Thyroid gland (tissue), 4 donors: ENCODE measurements around the gene KLKB1. TPM values are rescaled to one million over a fixed set of nuclear protein-coding genes. Genes with fewer than 3 reads are reported as not detected.
"Not testable (repeated sequence)": the region's sequence is repeated elsewhere in the genome, so short reads cannot be mapped to it uniquely, and the experiment has no call there.

Experiments used
- DNase-seq, 2 donors: peaks; one replicate each; pipeline ENCODE4 v3.0.0-alpha.2; 2019
- H3K27ac ChIP-seq, 3 donors: fragments of 200-600 bp; sonication (generic); 1 replicate in 2 of 3; 2 replicates in 1 of 3; pipeline ENCODE4 v1.5.1; 2016 to 2019; ENCODE audit warnings: mild to moderate bottlenecking in 1 of 3, moderate library complexity in 1 of 3
- H3K27me3 ChIP-seq: fragments of 200-600 bp; sonication (generic); one replicate; pipeline ENCODE4 v1.5.1; 2019
- H3K36me3 ChIP-seq, 2 donors: fragments of 200-600 bp; sonication (generic); one replicate each; pipeline ENCODE4 v1.5.1; 2016 to 2019
- H3K4me1 ChIP-seq, 2 donors: fragments of 200-600 bp; sonication (generic); one replicate each; pipeline ENCODE4 v1.5.1; 2017 to 2019
- H3K4me3 ChIP-seq, 3 donors: fragments of 200-600 bp; sonication (generic); replicated peaks in 1 of 3; 1 replicate in 2 of 3; 2 replicates in 1 of 3; pipeline ENCODE4 v1.5.1; 2016; ENCODE audit warnings: mild to moderate bottlenecking in 1 of 3
- H3K9me3 ChIP-seq: fragments of 200-600 bp; sonication (generic); one replicate; pipeline ENCODE4 v1.5.1; 2017
- CTCF ChIP-seq, 6 experiments: fragments of 200-600 bp in 3 of 6; fragments of 450-650 bp in 3 of 6; sonication (generic) in 3 of 6; IDR thresholded peaks; one replicate each; pipeline ENCODE4 v1.5.1; 2016 to 2019; ENCODE audit warnings: antibody characterized with exemption in 6 of 6, mild to moderate bottlenecking in 2 of 6, inconsistent platforms in 1 of 6, moderate library complexity in 1 of 6
- POLR2A ChIP-seq, 2 donors: fragments of 450-650 bp; IDR thresholded peaks; one replicate each; pipeline ENCODE4 v1.6.1; 2017; ENCODE audit warnings: antibody characterized with exemption in 2 of 2, mild to moderate bottlenecking in 2 of 2, moderate library complexity in 1 of 2
- WGBS, 2 donors: methylation state at CpG; one replicate each; pipeline ENCODE4 v1.1.5; 2017; 5-methylcytosine and 5-hydroxymethylcytosine counted together
- intact Hi-C: fragments of 100-400 bp; cut with DNase I; formaldehyde crosslinking; loops from one replicate; pipeline ENCODE4 v1.15.1; 2023
- total RNA-seq, 4 donors: library from RNA; depleted of rRNA; stranded (reverse); fragments of >200 nt; gene quantifications; one replicate each; pipeline ENCODE4 v1.2.3, GENCODE V29; 2016

Gene KLKB1
- total RNA-seq, 4 donors from 2014 or later = 1.2 to 11.8 (median 2.3) TPM; not detected in 1

DNA sequence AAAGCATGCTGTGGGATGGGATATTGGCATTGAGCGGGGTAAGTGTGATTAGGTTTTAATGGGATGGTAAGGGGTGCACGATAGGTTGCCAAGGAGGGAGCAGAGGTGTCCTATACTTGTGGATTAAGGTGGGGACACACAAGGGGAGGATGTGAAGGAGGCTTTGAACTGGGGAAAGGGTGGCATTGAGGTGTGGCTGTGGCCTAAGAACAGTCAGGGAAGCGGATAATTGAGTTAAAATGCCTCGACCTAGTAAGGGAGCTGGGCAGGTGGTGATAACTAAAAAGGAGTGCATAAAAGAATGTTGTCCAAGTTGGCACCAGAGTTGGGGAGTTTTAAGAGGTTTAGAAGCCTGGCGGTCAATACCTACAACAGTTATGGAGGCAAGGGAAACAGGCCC is 17.5 kb downstream of the KLKB1 start:
- H3K36me3 ChIP-seq = no peaks in the 10 kb centered on the region
- no peaks in the 10 kb centered on the region for H3K4me1 ChIP-seq
- H3K4me3 ChIP-seq = no peak overlapping the region
- 91 to 93% methylated on average over 5 of the region's 5 CpGs for WGBS, 2 donors
- no peaks in the 10 kb centered on the region for H3K27me3 ChIP-seq
- H3K9me3 ChIP-seq = no peaks in the 10 kb centered on the region
- TF ChIP-seq POLR2A (IDR thresholded peaks at IDR 0.05) (no peak), CTCF (IDR thresholded peaks at IDR 0.05) (no peak)
- intact Hi-C loops = no loop called here
- DNase-seq = no peak
- H3K27ac ChIP-seq = no peak overlapping the region

DNA sequence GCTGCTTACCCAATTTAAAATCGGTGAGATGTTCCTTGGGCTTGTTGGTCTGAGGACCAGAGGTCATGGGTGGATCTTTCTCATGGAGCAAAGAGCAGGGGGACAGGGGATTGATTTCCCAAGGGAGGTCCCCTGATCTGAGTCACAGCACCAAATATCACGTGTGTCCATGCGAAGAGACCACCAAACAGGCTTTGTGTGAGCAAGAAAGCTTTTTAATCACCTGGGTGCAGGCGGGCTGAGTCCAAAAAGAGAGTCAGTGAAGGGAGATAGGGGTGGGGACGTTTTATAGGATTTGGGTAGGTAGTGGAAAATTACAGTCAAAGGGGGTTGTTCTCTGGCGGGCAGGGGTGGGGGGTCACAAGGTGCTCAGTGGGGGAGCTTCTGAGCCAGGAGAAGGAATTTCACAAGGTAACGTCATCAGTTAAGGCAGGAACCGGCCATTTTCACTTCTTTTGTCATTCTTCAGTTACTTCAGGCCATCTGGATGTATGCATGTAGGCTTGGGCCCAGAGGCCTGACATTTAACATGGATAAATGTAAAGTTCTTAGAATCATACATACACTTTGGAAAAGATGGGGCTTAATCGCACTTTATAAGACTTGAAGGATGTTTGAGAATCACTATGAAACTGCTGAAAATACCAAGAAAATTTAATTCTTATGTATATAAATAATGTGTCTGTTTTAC is 19.9 kb downstream of the KLKB1 start:
- H3K36me3 ChIP-seq, H3K4me1 ChIP-seq, H3K27me3 ChIP-seq, intact Hi-C loops, H3K27ac ChIP-seq, H3K9me3 ChIP-seq, H3K4me3 ChIP-seq, DNase-seq: not testable (repeated sequence)
- 85 to 90% methylated on average over 9 of the region's 9 CpGs for WGBS, 2 donors

DNA sequence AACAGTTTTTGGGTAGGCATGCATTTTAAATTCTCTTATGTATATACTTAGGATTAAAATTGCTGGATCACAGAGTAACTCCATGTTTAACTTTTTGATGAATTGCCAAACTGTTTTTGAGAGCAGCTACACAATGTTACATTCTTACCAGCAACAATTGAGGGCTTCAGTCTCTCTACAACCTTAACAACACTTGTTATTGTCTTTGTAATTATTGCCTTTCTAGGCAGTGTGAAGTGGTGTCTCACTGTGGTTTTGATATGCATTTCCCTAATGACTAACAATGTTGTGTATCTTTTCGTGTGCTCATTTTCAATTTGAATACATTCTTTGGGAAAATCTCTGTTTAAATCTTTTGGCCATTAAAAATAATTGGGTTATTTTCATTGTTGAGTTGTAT is 21.3 kb downstream of the KLKB1 start:
- intact Hi-C loops = no loop called here
- H3K4me1 ChIP-seq = no peaks in the 10 kb centered on the region
- H3K36me3 ChIP-seq = no peaks in the 10 kb centered on the region
- H3K4me3 ChIP-seq = no peak overlapping the region
- H3K27me3 ChIP-seq = no peaks in the 10 kb centered on the region
- TF ChIP-seq CTCF (IDR thresholded peaks at IDR 0.05) = no peak
- no peak for TF ChIP-seq POLR2A (IDR thresholded peaks at IDR 0.05)
- H3K9me3 ChIP-seq = no peaks in the 10 kb centered on the region
- 64 to 92% methylated on average over 1 of the region's 1 CpG for WGBS, 2 donors
- DNase-seq = no peak
- no peak overlapping the region for H3K27ac ChIP-seq

DNA sequence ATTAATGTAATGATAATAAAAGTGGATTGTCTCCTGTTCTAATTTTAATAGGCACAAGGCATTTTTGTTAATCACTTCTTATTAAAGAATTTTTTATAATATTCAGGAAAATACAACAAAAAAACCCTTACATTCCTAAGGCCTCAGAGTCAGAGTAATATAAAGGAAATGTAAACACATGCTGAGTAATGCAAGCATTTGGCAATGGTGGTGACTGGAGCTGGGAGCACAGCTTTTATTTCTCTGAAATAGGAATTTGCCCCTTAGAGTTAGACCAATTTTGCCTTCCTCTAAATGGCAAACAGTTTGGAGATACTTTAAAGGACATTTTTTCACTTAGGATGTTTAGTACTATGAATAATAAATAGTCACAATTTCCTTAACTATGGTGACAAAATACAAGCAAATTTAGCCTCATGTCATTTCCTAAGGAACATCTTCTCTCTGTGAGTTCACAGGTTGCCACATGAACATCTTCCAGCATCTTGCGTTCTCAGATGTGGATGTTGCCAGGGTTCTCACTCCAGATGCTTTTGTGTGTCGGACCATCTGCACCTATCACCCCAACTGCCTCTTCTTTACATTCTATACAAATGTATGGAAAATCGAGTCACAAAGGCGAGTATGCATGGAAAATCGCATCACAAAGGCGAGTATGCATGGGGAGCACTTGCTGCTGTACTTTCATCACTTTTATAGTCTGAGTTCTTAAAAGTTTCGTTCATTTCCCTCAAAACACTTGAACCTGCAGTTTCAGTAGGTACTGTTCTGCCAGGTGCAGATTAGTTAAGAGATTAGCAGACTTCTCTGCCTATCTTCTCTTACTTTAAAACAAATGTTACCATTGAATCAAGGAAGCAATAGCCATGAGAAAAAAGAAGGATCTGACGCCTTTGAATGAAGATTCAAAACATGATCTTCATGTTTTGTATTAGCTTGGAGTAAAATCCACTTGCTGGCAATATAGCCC is 22.8 kb downstream of the KLKB1 start:
- H3K27ac ChIP-seq = no peak overlapping the region
- DNase-seq = no peak
- no peaks in the 10 kb centered on the region for H3K4me1 ChIP-seq
- 64 to 70% methylated on average over 8 of the region's 8 CpGs for WGBS, 2 donors
- H3K4me3 ChIP-seq = no peak overlapping the region
- no peaks in the 10 kb centered on the region for H3K36me3 ChIP-seq
- TF ChIP-seq POLR2A (IDR thresholded peaks at IDR 0.05) (no peak), CTCF (IDR thresholded peaks at IDR 0.05) (no peak)
- H3K9me3 ChIP-seq = no peaks in the 10 kb centered on the region
- intact Hi-C loops = no loop called here
- no peaks in the 10 kb centered on the region for H3K27me3 ChIP-seq

DNA sequence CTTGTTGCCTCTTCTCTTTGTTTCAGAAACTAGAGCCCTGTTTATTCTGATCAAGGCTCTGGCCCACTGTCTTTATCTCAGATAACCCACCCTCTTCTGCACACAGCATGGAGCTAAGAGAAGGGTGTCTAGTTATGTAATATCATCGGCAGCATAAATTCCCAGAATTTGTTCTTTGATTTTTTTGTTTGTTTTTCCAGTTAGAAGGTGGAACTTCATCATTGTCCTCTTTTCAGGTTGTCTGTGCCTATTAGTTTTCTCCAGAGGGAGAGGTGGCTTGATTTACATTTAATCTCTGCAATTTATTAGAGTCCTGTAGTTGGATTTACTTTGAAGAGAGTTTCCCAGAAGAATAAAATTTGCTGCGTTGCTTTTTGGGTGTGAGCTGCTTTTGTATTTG is 23.5 kb downstream of the KLKB1 start:
- Histone ChIP-seq H3K4me1 (no peaks in the 10 kb centered on the region), H3K27ac (no peak overlapping the region), H3K27me3 (no peaks in the 10 kb centered on the region), H3K36me3 (no peaks in the 10 kb centered on the region), H3K4me3 (no peak overlapping the region), H3K9me3 (no peaks in the 10 kb centered on the region)
- no peak for DNase-seq
- no peak for TF ChIP-seq CTCF (IDR thresholded peaks at IDR 0.05)
- TF ChIP-seq POLR2A (IDR thresholded peaks at IDR 0.05) = no peak
- intact Hi-C loops = no loop called here
- WGBS, 2 donors = 54 to 63% methylated on average over 2 of the region's 2 CpGs
